ENCODE data around the gene RTN4RL2.
A peak's percentile ranks its signal among the peaks of the same experiment; 100 is the strongest.
"Not testable (repeated sequence)": the region's sequence is repeated elsewhere in the genome, so short reads cannot be mapped to it uniquely, and the experiment has no call there.

Gene RTN4RL2

GRCh38 chr11:57434640-57435546 lies 25.4 kb upstream of the RTN4RL2 start:
- no peak for DNase-seq

GRCh38 chr11:57436031-57436430 lies 24.3 kb upstream of the RTN4RL2 start:
- DNase-seq: no peak

- no peak for DNase-seq
These were observed 21.7 kb upstream of the RTN4RL2 start for GRCh38 chr11:57438345-57439285.

- DNase-seq: no peak
These were observed 20.5 kb upstream of the RTN4RL2 start for GRCh38 chr11:57439786-57440185.

- no peak for DNase-seq
These were observed 19.4 kb upstream of the RTN4RL2 start for GRCh38 chr11:57440744-57441414.

GRCh38 chr11:57444362-57445121 lies 15.8 kb upstream of the RTN4RL2 start:
- no peak for DNase-seq

GRCh38 chr11:57445122-57445394 lies 15.3 kb upstream of the RTN4RL2 start:
- not testable (repeated sequence) for DNase-seq

GRCh38 chr11:57446055-57446454 lies 14.3 kb upstream of the RTN4RL2 start:
- DNase-seq: no peak

GRCh38 chr11:57453543-57454177 lies 6.7 kb upstream of the RTN4RL2 start:
- no peak for DNase-seq

- DNase-seq: peak; percentile 69
These were observed 3.2 kb upstream of the RTN4RL2 start for GRCh38 chr11:57456960-57457642.

- DNase-seq: no peak
These were observed 2.7 kb upstream of the RTN4RL2 start for GRCh38 chr11:57457643-57458023.

GRCh38 chr11:57458060-57458409 lies 2.3 kb upstream of the RTN4RL2 start:
- DNase-seq: no peak

GRCh38 chr11:57458410-57459163 lies 1.7 kb upstream of the RTN4RL2 start:
- DNase-seq: peak; percentile 36

- DNase-seq: peak; percentile 6
These were observed 935 bp upstream of the RTN4RL2 start for GRCh38 chr11:57459164-57460021.

- DNase-seq: no peak
These were observed 726 bp downstream of the RTN4RL2 start for GRCh38 chr11:57460758-57461749.

GRCh38 chr11:57461841-57462489 lies 1.6 kb downstream of the RTN4RL2 start:
- DNase-seq: no peak

GRCh38 chr11:57462597-57462996 lies 2.3 kb downstream of the RTN4RL2 start:
- no peak for DNase-seq

Data from activated gamma-delta T cell treated with Interleukin-2 at 50 U/mL for 16 hours (primary cell).